ENCODE measurements around the gene GFOD1. TPM values are rescaled to one million over a fixed set of nuclear protein-coding genes. Genes with fewer than 3 reads are reported as not detected.

The GFOD1 gene
- total RNA-seq, 4 donors from 2014 or later: 21.8 to 49.4 (median 31.1) TPM

- peaks cover 0 to 34% (median 3%) of the 10 kb centered on the region in 4 donors for H3K4me1 ChIP-seq
- H3K27me3 ChIP-seq: no peaks in the 10 kb centered on the region
- H3K27ac ChIP-seq: peak overlapping the region in 2 of 4 donors; percentile 29 to 49
- no peaks in the 10 kb centered on the region for H3K9me3 ChIP-seq
- 76 to 80% methylated on average over 9 of the region's 9 CpGs for WGBS, 2 donors
- DNase-seq (ENCODE audit: low spot score in 2 of 2): no peak
- H3K36me3 ChIP-seq: no peaks in the 10 kb centered on the region
- TF ChIP-seq CTCF (IDR thresholded peaks at IDR 0.05) (no peak), POLR2A (IDR thresholded peaks at IDR 0.05) (no peak), EP300 (IDR thresholded peaks at IDR 0.05) (no peak)
- H3K4me3 ChIP-seq: no peak overlapping the region
These were observed 114.5 kb downstream of the GFOD1 start for GRCh38 chr6:13372688-13373487.

GRCh38 chr6:13372076-13372475 lies 115.3 kb downstream of the GFOD1 start:
- 51 to 64% methylated on average over 6 of the region's 6 CpGs for WGBS, 2 donors
- TF ChIP-seq POLR2A (IDR thresholded peaks at IDR 0.05) (no peak), CTCF (IDR thresholded peaks at IDR 0.05) (no peak), EP300 (IDR thresholded peaks at IDR 0.05) (no peak)
- Histone ChIP-seq H3K27me3 (no peaks in the 10 kb centered on the region), H3K9me3 (no peaks in the 10 kb centered on the region), H3K4me1 (peaks cover 0 to 42% (median 3%) of the 10 kb centered on the region in 4 donors), H3K36me3 (no peaks in the 10 kb centered on the region), H3K27ac (peak overlapping the region in 2 of 4 donors; percentile 29 to 49), H3K4me3 (no peak overlapping the region)
- no peak for DNase-seq (ENCODE audit: low spot score in 2 of 2)

GRCh38 chr6:13371421-13372072 lies 115.9 kb downstream of the GFOD1 start:
- Histone ChIP-seq H3K4me3 (no peak overlapping the region), H3K9me3 (no peaks in the 10 kb centered on the region), H3K27me3 (no peaks in the 10 kb centered on the region), H3K36me3 (no peaks in the 10 kb centered on the region), H3K27ac (peak overlapping the region in 2 of 4 donors; percentile 29 to 59), H3K4me1 (peaks cover 0 to 42% (median 3%) of the 10 kb centered on the region in 4 donors)
- DNase-seq (ENCODE audit: low spot score in 2 of 2): no peak
- 80 to 81% methylated on average over 8 to 9 of the region's 9 CpGs for WGBS, 2 donors
- no peak for TF ChIP-seq POLR2A (IDR thresholded peaks at IDR 0.05)
- TF ChIP-seq EP300 (IDR thresholded peaks at IDR 0.05): no peak
- TF ChIP-seq CTCF (IDR thresholded peaks at IDR 0.05): no peak

GRCh38 chr6:13370623-13371022 lies 116.8 kb downstream of the GFOD1 start:
- 79 to 81% methylated on average over 5 of the region's 5 CpGs for WGBS, 2 donors
- no peak overlapping the region for H3K27ac ChIP-seq
- TF ChIP-seq EP300 (IDR thresholded peaks at IDR 0.05): no peak
- TF ChIP-seq POLR2A (IDR thresholded peaks at IDR 0.05): no peak
- no peak for TF ChIP-seq CTCF (IDR thresholded peaks at IDR 0.05)
- no peak for DNase-seq (ENCODE audit: low spot score in 2 of 2)
- peaks cover 0 to 42% (median 3%) of the 10 kb centered on the region in 4 donors for H3K4me1 ChIP-seq
- H3K27me3 ChIP-seq: no peaks in the 10 kb centered on the region
- H3K36me3 ChIP-seq: peaks cover 0 to 2% (median 0%) of the 10 kb centered on the region in 3 donors
- no peaks in the 10 kb centered on the region for H3K9me3 ChIP-seq
- no peak overlapping the region for H3K4me3 ChIP-seq

GRCh38 chr6:13369591-13369990 lies 117.8 kb downstream of the GFOD1 start:
- TF ChIP-seq EP300 (IDR thresholded peaks at IDR 0.05) (no peak), POLR2A (IDR thresholded peaks at IDR 0.05) (no peak), CTCF (IDR thresholded peaks at IDR 0.05) (no peak)
- no peaks in the 10 kb centered on the region for H3K9me3 ChIP-seq
- no peak overlapping the region for H3K27ac ChIP-seq
- H3K4me1 ChIP-seq: peaks cover 0 to 47% (median 3%) of the 10 kb centered on the region in 4 donors
- peaks cover 0 to 12% (median 0%) of the 10 kb centered on the region in 3 donors for H3K36me3 ChIP-seq
- no peaks in the 10 kb centered on the region for H3K27me3 ChIP-seq
- WGBS, 2 donors: 26 to 61% methylated on average over 1 of the region's 1 CpG
- no peak overlapping the region for H3K4me3 ChIP-seq
- no peak for DNase-seq (ENCODE audit: low spot score in 2 of 2)
